Glutamatergic neuron (in vitro differentiated cells): Measurements from ENCODE around the gene PRKAG2. TPM values are rescaled to one million over a fixed set of nuclear protein-coding genes. Genes with fewer than 3 reads are reported as not detected.

Experiments
- DNase-seq: peaks from one replicate; pipeline ENCODE4 v3.0.0; 2022
- H3K27ac Mint-ChIP-seq: one replicate; pipeline ENCODE4 v1.8.0; 2020; ENCODE audit warnings: mild to moderate bottlenecking, mixed read lengths, inconsistent platforms; ENCODE audit not compliant: unreplicated experiment
- H3K27me3 Mint-ChIP-seq: one replicate; pipeline ENCODE4 v1.8.0; 2020; ENCODE audit warnings: mild to moderate bottlenecking, moderate library complexity, mixed read lengths, inconsistent platforms; ENCODE audit not compliant: unreplicated experiment
- H3K36me3 Mint-ChIP-seq: one replicate; pipeline ENCODE4 v1.8.0; 2020; ENCODE audit warnings: mild to moderate bottlenecking, mixed read lengths, inconsistent platforms; ENCODE audit not compliant: unreplicated experiment
- H3K4me1 Mint-ChIP-seq: one replicate; pipeline ENCODE4 v1.8.0; 2020; ENCODE audit warnings: mild to moderate bottlenecking, low read depth, mixed read lengths, inconsistent platforms; ENCODE audit not compliant: unreplicated experiment
- H3K4me3 Mint-ChIP-seq: one replicate; pipeline ENCODE4 v1.8.0; 2020; ENCODE audit warnings: mild to moderate bottlenecking, mixed read lengths, inconsistent platforms; ENCODE audit not compliant: unreplicated experiment
- H3K9me3 Mint-ChIP-seq: one replicate; pipeline ENCODE4 v1.8.0; 2020; ENCODE audit warnings: mild to moderate bottlenecking, moderate library complexity, mixed read lengths, inconsistent platforms; ENCODE audit not compliant: unreplicated experiment
- CTCF ChIP-seq: fragments of 200-600 bp; sonication (generic); IDR thresholded peaks from one replicate; pipeline ENCODE4 v1.5.0; 2021; ENCODE audit not compliant: partially characterized antibody, unreplicated experiment
- total RNA-seq: library from RNA; stranded (reverse); fragmentation: NEBNext Ultra II Directional; extraction: Animal tissue kit (Norgen Biotek cat#: 25700); gene quantifications from one replicate; pipeline ENCODE4 v1.2.1, GENCODE V29; 2021; ENCODE audit not compliant: unreplicated experiment

PRKAG2 gene
- total RNA-seq, 1 donor from 2014 or later: 24.7 TPM

GRCh38 chr7:151677581-151678226 is 199.2 kb downstream of the PRKAG2 start:
- no peak for TF ChIP-seq CTCF
- Mint-ChIP-seq H3K36me3 (peaks cover 5% of the 10 kb centered on the region), H3K27ac (no peak overlapping the region), H3K27me3 (peaks cover 6% of the 10 kb centered on the region), H3K4me1 (peaks cover under 1% of the 10 kb centered on the region), H3K9me3 (peaks cover 3% of the 10 kb centered on the region), H3K4me3 (no peak overlapping the region)
- DNase-seq: no peak

- H3K27ac Mint-ChIP-seq: no peak overlapping the region
- H3K36me3 Mint-ChIP-seq: peaks cover 3% of the 10 kb centered on the region
- no peak for DNase-seq
- H3K27me3 Mint-ChIP-seq: peaks cover 4% of the 10 kb centered on the region
- peaks cover 3% of the 10 kb centered on the region for H3K9me3 Mint-ChIP-seq
- no peak for TF ChIP-seq CTCF
- H3K4me3 Mint-ChIP-seq: no peak overlapping the region
- peaks cover 2% of the 10 kb centered on the region for H3K4me1 Mint-ChIP-seq
Observed at GRCh38 chr7:151676759-151677158, 200.2 kb downstream of the PRKAG2 start.

GRCh38 chr7:151675196-151675920 is 201.6 kb downstream of the PRKAG2 start:
- DNase-seq: no peak
- no peak overlapping the region for H3K27ac Mint-ChIP-seq
- H3K36me3 Mint-ChIP-seq: no peaks in the 10 kb centered on the region
- H3K27me3 Mint-ChIP-seq: no peaks in the 10 kb centered on the region
- no peak for TF ChIP-seq CTCF
- H3K9me3 Mint-ChIP-seq: peaks cover 5% of the 10 kb centered on the region
- H3K4me3 Mint-ChIP-seq: no peak overlapping the region
- H3K4me1 Mint-ChIP-seq: peaks cover 2% of the 10 kb centered on the region

DNA sequence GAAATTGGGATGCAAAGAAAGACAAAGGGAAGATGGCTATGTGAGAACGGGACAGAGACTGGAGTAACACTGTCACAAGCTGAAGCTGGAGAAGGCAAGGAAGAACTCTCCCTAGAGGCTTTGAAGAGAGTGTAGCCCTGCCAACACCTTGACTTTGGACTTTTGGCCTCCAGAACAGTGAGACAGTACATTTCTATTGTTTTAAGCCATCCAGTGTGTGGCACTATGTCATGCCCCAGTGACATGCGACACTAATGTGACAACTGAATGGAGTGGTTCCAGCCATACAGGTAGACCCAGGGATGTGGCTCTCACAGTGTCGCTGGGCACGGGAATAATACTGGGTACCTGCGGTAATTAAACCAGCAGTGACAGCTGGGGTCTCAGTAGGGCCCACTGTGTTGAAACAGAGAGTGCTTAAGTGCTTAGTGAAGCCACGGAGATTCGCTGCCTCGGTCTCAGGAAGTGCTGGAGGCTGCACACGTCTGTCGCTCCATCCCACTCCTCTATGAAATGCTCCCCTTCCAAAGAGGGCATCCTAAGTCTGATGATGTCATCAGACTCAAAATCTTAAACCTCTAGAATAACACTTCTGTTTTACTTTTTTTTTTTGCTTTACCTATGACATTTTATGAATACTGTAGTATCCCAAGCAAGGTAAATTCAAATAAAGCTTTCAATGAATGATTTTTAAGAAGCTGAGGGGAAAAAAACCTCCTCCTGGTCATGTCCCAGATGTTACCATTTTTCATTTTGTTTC is 202.6 kb downstream of the PRKAG2 start:
- Mint-ChIP-seq H3K36me3 (no peaks in the 10 kb centered on the region), H3K9me3 (peaks cover 5% of the 10 kb centered on the region), H3K4me1 (peaks cover 2% of the 10 kb centered on the region), H3K27me3 (no peaks in the 10 kb centered on the region), H3K27ac (no peak overlapping the region), H3K4me3 (no peak overlapping the region)
- no peak for TF ChIP-seq CTCF
- DNase-seq: no peak
